ENCODE data around the gene SYNE2.
"Not testable (repeated sequence)": the region's sequence is repeated elsewhere in the genome, so short reads cannot be mapped to it uniquely, and the experiment has no call there.

Gene SYNE2

GRCh38 chr14:64170181-64170580 is 317.4 kb downstream of the SYNE2 start:
- DNase-seq (ENCODE audit: low read depth), result no peak
- TF ChIP-seq POLR2A (IDR thresholded peaks at IDR 0.05; ENCODE audit: extremely low read depth, insufficient read length), result no peak
- TF ChIP-seq MAX (IDR thresholded peaks at IDR 0.05; ENCODE audit: low read depth, low read length), result no peak
- TF ChIP-seq CTCF (IDR thresholded peaks at IDR 0.05; ENCODE audit: low read depth, low read length), result no peak
- TF ChIP-seq MYC (IDR thresholded peaks at IDR 0.05; ENCODE audit: low read depth, low read length), result no peak
- no peak overlapping the region for H3K4me3 ChIP-seq (ENCODE audit: low read depth, low read length)

- TF ChIP-seq CTCF (IDR thresholded peaks at IDR 0.05; ENCODE audit: low read depth, low read length), result no peak
- no peak for TF ChIP-seq MYC (IDR thresholded peaks at IDR 0.05; ENCODE audit: low read depth, low read length)
- no peak for TF ChIP-seq POLR2A (IDR thresholded peaks at IDR 0.05; ENCODE audit: extremely low read depth, insufficient read length)
- no peak for TF ChIP-seq MAX (IDR thresholded peaks at IDR 0.05; ENCODE audit: low read depth, low read length)
- DNase-seq (ENCODE audit: low read depth), result no peak
These were observed 322.3 kb downstream of the SYNE2 start for GRCh38 chr14:64174922-64175782.

GRCh38 chr14:64176330-64176729 is 323.5 kb downstream of the SYNE2 start:
- no peak for DNase-seq (ENCODE audit: low read depth)
- TF ChIP-seq POLR2A (IDR thresholded peaks at IDR 0.05; ENCODE audit: extremely low read depth, insufficient read length) (no peak), MAX (IDR thresholded peaks at IDR 0.05; ENCODE audit: low read depth, low read length) (no peak), MYC (IDR thresholded peaks at IDR 0.05; ENCODE audit: low read depth, low read length) (no peak), CTCF (IDR thresholded peaks at IDR 0.05; ENCODE audit: low read depth, low read length) (no peak)
- H3K4me3 ChIP-seq (ENCODE audit: low read depth, low read length), result no peak overlapping the region

More at GRCh38 chr14:64174922-64175782, 322.3 kb downstream of the SYNE2 start:
- no peak overlapping the region for H3K4me3 ChIP-seq (ENCODE audit: low read depth, low read length)

- DNase-seq (ENCODE audit: low read depth), result no peak
- TF ChIP-seq CTCF (IDR thresholded peaks at IDR 0.05; ENCODE audit: low read depth, low read length) (no peak), MYC (IDR thresholded peaks at IDR 0.05; ENCODE audit: low read depth, low read length) (no peak), MAX (IDR thresholded peaks at IDR 0.05; ENCODE audit: low read depth, low read length) (no peak), POLR2A (IDR thresholded peaks at IDR 0.05; ENCODE audit: extremely low read depth, insufficient read length) (no peak)
- no peak overlapping the region for H3K4me3 ChIP-seq (ENCODE audit: low read depth, low read length)
These were observed 326.0 kb downstream of the SYNE2 start for GRCh38 chr14:64178814-64179213.

GRCh38 chr14:64182908-64183307 is 330.1 kb downstream of the SYNE2 start:
- DNase-seq (ENCODE audit: low read depth); H3K4me3 ChIP-seq (ENCODE audit: low read depth, low read length): not testable (repeated sequence)

GRCh38 chr14:64184103-64184729 is 331.4 kb downstream of the SYNE2 start:
- no peak for DNase-seq (ENCODE audit: low read depth)
- H3K4me3 ChIP-seq (ENCODE audit: low read depth, low read length), result no peak overlapping the region
- TF ChIP-seq POLR2A (IDR thresholded peaks at IDR 0.05; ENCODE audit: extremely low read depth, insufficient read length) (no peak), CTCF (IDR thresholded peaks at IDR 0.05; ENCODE audit: low read depth, low read length) (no peak), MAX (IDR thresholded peaks at IDR 0.05; ENCODE audit: low read depth, low read length) (no peak)

Data from NB4 (cell line).